SU-DHL-6 (cell line): ENCODE data around the gene RAB11FIP3.
"Not testable (repeated sequence)": the region's sequence is repeated elsewhere in the genome, so short reads cannot be mapped to it uniquely, and the experiment has no call there.

Experiments used
- H2AFZ ChIP-seq: fragments of 200-600 bp; sonication (generic); 2 replicates; pipeline ENCODE4 v1.6.1; 2014; ENCODE audit warnings: low read depth, mild to moderate bottlenecking, moderate library complexity, mixed read lengths, antibody characterized with exemption, low read length; ENCODE audit not compliant: severe bottlenecking
- H3F3A ChIP-seq: fragments of 200-600 bp; shearing (Covaris generic); 2 replicates; pipeline ENCODE4 v1.6.0; 2016; ENCODE audit warnings: antibody characterized with exemption, mild to moderate bottlenecking; ENCODE audit not compliant: insufficient read depth
- H3K27ac ChIP-seq: fragments of 200-600 bp; sonication (generic); 2 replicates; pipeline ENCODE4 v1.5.1; 2016; ENCODE audit warnings: low read depth, mild to moderate bottlenecking, low read length, moderate library complexity, mixed read lengths
- H3K27me3 ChIP-seq: fragments of 200-600 bp; sonication (generic), shearing (Covaris generic); 2 replicates; pipeline ENCODE4 v1.6.0; 2014; ENCODE audit warnings: mild to moderate bottlenecking, low read length
- H3K36me3 ChIP-seq: fragments of 200-600 bp; sonication (generic); 2 replicates; pipeline ENCODE4 v1.6.1; 2014; ENCODE audit warnings: mild to moderate bottlenecking, low read length, mixed read lengths
- H3K4me2 ChIP-seq: fragments of 300-600, 200-600 bp; shearing (Covaris generic), sonication (generic); 2 replicates; pipeline ENCODE4 v1.6.0; 2014; ENCODE audit warnings: low read length, low read depth, mild to moderate bottlenecking; ENCODE audit not compliant: poor library complexity, severe bottlenecking
- H3K4me3 ChIP-seq: fragments of 200-600 bp; sonication (generic); 2 replicates; pipeline ENCODE4 v1.5.1; 2014; ENCODE audit warnings: antibody characterized with exemption, low read length, mild to moderate bottlenecking, mixed read lengths; ENCODE audit not compliant: insufficient read depth, poor library complexity, severe bottlenecking
- H3K79me2 ChIP-seq: fragments of 200-600 bp; sonication (generic); 2 replicates; pipeline ENCODE4 v1.6.1; 2014; ENCODE audit warnings: mild to moderate bottlenecking, low read length, moderate library complexity; ENCODE audit not compliant: insufficient read depth
- H3K9ac ChIP-seq: fragments of 200-600 bp; sonication (generic); 2 replicates; pipeline ENCODE4 v1.7.0; 2014; ENCODE audit warnings: mild to moderate bottlenecking, low read length
- H3K9me2 ChIP-seq: fragments of 200-600 bp; sonication (generic); replicated peaks from 2 replicates; pipeline ENCODE4 v1.6.1; 2014; ENCODE audit warnings: low read length; ENCODE audit not compliant: insufficient read depth
- H3K9me3 ChIP-seq: fragments of 200-600 bp; sonication (generic); 2 replicates; pipeline ENCODE4 v1.6.1; 2014; ENCODE audit warnings: low read length, mixed read lengths; ENCODE audit not compliant: insufficient read depth
- H4K20me1 ChIP-seq: fragments of 200-600 bp; sonication (generic); 2 replicates; pipeline ENCODE4 v1.6.1; 2014; ENCODE audit warnings: low read depth, mild to moderate bottlenecking, antibody characterized with exemption, low read length, moderate library complexity, mixed read lengths
- CTCF ChIP-seq: fragments of 200-600 bp; sonication (generic); IDR thresholded peaks from one replicate; pipeline ENCODE4 v1.5.1; 2017; ENCODE audit warnings: antibody characterized with exemption, mild to moderate bottlenecking, low read length, moderate library complexity; ENCODE audit not compliant: insufficient read depth, poor library complexity, severe bottlenecking
- EZH2phosphoT487 ChIP-seq: fragments of 200-600 bp; sonication (generic), shearing (Covaris generic); conservative IDR thresholded peaks from 2 replicates; pipeline ENCODE4 v1.6.1; 2018; ENCODE audit warnings: mild to moderate bottlenecking, antibody characterized with exemption, low read length, moderate library complexity, mixed read lengths

RAB11FIP3 gene

GRCh38 chr16:411576-412265 is 13.7 kb upstream of the RAB11FIP3 start:
- H3K9me2 ChIP-seq = no peaks in the 10 kb centered on the region
- H3K9ac ChIP-seq = no peak overlapping the region
- no peaks in the 10 kb centered on the region for H3K79me2 ChIP-seq
- H2AFZ ChIP-seq = no peak overlapping the region
- H3K36me3 ChIP-seq = no peaks in the 10 kb centered on the region
- H3K4me3 ChIP-seq = no peak overlapping the region
- no peaks in the 10 kb centered on the region for H3K27me3 ChIP-seq
- H3F3A ChIP-seq = no peaks in the 10 kb centered on the region
- TF ChIP-seq CTCF (no peak), EZH2phosphoT487 (no peak)
- H3K27ac ChIP-seq = no peak overlapping the region
- H3K9me3 ChIP-seq = no peaks in the 10 kb centered on the region
- H4K20me1 ChIP-seq = no peaks in the 10 kb centered on the region
- H3K4me2 ChIP-seq = no peak overlapping the region

GRCh38 chr16:414395-415169 is 10.9 kb upstream of the RAB11FIP3 start:
- Histone ChIP-seq H3K4me3 (no peak overlapping the region), H4K20me1 (no peaks in the 10 kb centered on the region), H3K27ac (no peak overlapping the region), H3K36me3 (no peaks in the 10 kb centered on the region), H3K79me2 (no peaks in the 10 kb centered on the region), H3K9me3 (no peaks in the 10 kb centered on the region), H3K9me2 (no peaks in the 10 kb centered on the region), H3K4me2 (no peak overlapping the region), H2AFZ (no peak overlapping the region), H3K9ac (no peak overlapping the region), H3K27me3 (no peaks in the 10 kb centered on the region), H3F3A (no peaks in the 10 kb centered on the region)
- TF ChIP-seq CTCF (no peak), EZH2phosphoT487 (no peak)

- H3K9me2 ChIP-seq, H2AFZ ChIP-seq, H4K20me1 ChIP-seq, H3K79me2 ChIP-seq, H3K9me3 ChIP-seq, H3K27ac ChIP-seq, H3K36me3 ChIP-seq, H3K4me3 ChIP-seq, H3F3A ChIP-seq, H3K4me2 ChIP-seq, H3K9ac ChIP-seq, H3K27me3 ChIP-seq: not testable (repeated sequence)
Observed at GRCh38 chr16:415170-415498, 10.3 kb upstream of the RAB11FIP3 start.

GRCh38 chr16:422179-422578 is 3.3 kb upstream of the RAB11FIP3 start:
- H3K9ac ChIP-seq, H3K36me3 ChIP-seq, H4K20me1 ChIP-seq, H3K9me3 ChIP-seq, H3K27me3 ChIP-seq, H3K4me2 ChIP-seq, H3K4me3 ChIP-seq, H3K9me2 ChIP-seq, H3F3A ChIP-seq, H3K27ac ChIP-seq, H2AFZ ChIP-seq, H3K79me2 ChIP-seq: not testable (repeated sequence)
